NCI-H82 treated with DMSO at 0.1 percent for 48 hours (cell line): ENCODE data around the gene SH2D4B.
"Not testable (repeated sequence)": the region's sequence is repeated elsewhere in the genome, so short reads cannot be mapped to it uniquely, and the experiment has no call there.

Source experiments
- DNase-seq: peaks from one replicate; lab custom pipeline; 2025; ENCODE audit not compliant: unreplicated experiment; lab: John Stamatoyannopoulos, UW

The SH2D4B gene

DNA sequence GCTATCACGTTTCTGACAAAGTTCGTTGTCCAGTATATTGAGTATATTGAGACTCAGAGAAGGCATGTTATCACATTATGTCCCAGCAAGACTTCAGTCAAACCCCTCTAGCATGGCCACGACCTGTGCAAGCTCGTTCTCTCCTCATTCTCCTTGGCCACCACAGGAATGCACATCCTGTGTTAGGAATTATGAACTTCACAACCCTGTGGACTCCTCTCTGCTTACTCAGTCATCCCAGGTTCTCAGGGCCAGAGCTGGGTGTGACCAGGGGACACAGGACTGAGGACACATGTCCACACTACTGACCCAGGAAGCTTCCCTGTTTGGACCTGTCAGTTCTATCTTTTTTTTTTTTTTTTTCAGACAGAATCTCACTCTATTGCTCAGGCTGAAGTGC lies 4.4 kb downstream of the SH2D4B start:
- DNase-seq, result no peak

DNA sequence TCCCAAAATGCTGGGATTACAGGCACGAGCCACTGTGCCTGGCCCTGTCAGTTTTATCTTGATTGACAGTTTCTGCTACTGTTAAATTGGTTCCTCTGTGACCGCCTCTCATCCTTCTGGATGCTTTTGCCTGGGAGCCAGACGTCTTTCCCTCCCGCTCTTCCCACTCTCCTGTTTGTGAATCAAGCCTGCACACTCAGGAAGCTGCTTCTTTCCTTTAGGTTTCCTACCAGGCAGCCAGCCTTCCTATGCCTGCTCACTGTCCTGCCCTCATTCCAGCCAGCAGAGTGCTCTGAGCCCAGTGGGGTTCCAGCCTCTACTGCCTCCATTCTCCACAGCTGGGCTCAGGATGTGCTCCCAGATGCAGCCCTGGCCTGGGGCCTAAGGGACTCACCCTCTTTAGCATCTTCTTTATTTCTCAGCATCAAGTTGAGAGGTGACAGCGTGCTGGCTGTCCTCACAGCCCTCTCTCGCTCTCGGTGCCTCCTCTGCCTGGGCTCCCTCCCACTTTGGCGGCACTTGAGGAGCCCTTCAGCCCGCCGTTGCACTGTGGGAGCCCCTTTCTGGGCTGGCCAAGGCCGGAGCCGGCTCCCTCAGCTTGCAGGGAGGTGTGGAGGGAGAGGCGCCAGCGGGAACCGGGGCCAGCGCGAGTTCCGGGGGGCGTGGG lies 5.1 kb downstream of the SH2D4B start:
- DNase-seq, result no peak

GRCh38 chr10:80543319-80543672 lies 5.6 kb downstream of the SH2D4B start:
- not testable (repeated sequence) for DNase-seq

GRCh38 chr10:80544316-80544953 lies 6.7 kb downstream of the SH2D4B start:
- no peak for DNase-seq

DNA sequence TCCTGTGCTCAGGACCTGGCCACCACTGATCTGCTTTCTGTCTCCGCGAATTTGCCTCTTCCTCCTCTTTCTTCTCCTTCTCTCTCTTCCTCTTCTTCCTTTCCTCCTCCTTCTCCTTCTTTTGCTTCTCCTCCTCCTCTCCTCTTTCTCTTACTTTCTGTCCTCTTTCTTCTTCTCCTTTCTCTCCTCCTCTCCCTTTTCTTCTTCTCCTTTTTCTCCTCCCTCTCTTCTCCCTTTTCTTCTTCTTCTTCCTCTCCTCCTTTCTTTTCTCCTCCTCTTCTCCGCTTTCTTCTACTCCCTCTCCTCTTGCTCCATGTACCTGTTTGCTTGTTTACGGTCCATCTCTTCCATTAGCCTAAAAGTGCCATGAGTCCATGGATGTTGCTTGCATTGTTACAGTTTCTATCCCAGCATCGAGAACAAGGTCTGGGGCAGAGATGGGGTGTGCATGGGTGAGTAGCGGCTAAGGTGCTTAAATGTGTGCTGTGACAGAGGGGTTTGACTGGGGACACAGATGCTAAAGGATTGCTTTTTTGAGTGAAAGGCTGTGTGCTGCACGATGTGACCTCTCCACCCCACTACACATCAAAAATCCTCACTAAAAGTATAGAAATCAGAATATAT lies 7.7 kb downstream of the SH2D4B start:
- DNase-seq, result no peak

- DNase-seq, result no peak
Measured at GRCh38 chr10:80552151-80552646, 14.5 kb downstream of the SH2D4B start.

DNA sequence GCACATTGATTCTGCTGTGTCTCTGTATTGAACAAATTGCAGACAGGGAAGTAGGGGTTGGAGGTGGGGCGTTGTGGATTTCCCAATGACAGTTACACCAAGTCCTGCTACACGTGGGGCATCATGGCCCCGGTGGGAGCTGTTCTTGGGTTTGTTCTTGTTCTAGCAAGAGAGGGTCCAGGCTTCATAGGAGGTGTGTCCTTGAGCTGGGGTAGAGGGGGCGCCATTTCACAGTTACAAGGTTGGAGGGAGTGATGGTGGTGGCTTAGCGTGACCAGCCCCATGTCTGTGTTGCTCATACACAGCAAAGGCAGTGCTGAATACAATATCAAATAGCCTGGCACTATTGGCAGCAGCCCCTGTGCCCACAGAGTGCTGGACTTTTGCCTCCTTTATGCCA lies 15.7 kb downstream of the SH2D4B start:
- no peak for DNase-seq

DNA sequence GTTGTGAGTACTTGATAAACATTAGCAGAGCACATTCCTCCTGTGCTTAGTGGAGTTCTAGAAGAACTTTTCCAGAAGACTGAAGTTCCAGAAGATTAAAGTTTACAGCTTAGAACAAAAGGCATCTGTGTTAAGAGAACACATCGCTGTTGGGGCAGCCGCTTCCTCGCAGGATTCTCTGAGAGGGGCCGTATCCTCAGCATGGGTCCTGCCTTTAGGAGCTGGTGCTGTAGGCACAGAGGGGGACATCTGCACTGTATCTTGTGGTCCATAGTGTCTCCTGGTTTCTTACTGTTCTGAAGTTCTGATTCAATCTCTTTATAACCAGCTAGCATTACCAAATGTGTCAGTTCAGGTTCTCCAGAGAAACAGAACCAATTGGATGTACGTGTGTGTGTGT lies 16.3 kb downstream of the SH2D4B start:
- DNase-seq, result no peak

GRCh38 chr10:80555415-80555814 lies 17.7 kb downstream of the SH2D4B start:
- DNase-seq, result no peak

DNA sequence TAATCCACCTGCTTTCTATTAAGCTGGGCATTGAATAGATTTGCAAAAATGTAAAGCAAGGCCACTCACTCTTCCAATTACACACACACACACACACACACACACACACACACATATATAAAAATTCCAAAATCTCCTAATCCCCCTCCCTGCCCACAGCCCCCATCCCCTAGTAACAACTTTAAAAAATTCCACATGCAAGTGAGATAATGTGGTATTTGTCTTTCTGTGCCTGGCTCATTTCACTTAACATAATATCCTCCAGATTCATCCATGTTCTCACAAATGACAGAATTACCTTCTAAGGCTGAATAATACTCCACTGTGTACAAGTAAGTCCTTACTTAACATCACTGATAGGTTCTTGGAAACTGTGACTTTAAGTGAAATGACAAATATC lies 24.2 kb downstream of the SH2D4B start:
- no peak for DNase-seq

DNA sequence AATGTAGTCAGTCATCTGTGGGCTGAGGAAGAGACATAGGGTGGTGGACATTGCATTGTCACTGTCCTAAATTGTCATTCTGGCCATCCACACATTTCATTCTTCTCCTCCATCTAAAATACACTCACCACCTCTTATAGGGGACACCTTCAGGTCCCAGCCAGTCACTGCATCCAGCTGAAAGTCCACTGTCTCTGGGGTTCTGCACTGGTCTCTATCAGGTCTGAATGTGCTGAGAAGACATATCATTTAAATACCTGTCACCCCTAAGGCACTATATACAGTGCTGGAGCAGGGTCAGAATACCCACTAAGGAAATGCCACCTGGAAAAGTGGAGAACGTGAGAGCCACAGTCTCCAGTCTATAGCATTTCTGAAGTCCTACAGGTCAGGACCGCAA lies 29.6 kb downstream of the SH2D4B start:
- DNase-seq, result no peak

DNA sequence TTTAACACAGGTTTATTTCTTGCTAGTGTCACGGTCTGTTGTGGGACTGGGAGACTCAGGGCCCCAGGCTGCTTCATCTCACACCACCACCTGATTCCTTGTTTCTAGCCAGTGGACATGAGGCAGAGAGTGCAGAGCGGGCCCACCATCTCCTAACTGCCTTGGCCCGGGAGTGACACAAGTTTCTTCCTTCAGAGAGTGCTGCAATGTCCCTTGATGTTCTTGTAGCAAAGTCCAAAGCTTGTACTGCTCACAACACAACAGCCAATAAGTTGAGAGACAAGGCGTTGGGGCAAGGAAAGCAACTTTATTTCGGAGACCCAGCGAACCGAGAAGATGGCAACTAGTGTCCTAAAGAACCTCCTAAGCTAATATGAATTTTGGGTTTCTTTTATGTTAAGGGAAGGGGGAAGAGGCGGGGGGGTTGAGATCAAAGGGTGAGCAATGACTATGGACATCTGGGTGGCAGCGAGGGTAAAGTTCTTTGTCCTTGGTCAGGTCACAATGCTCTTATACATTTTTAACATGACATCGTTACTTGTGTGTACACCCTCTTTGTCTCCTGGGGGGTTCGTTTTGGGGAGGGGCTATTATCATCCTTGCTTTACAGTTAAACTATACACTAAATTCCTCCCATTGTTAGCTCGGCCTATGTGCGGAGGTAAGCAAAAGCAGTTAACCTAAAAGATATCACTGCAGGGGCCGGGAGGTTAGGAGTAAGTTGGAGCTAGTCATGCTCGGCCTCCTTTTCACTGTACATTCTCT lies 31.6 kb downstream of the SH2D4B start:
- no peak for DNase-seq

GRCh38 chr10:80571352-80571751 lies 33.6 kb downstream of the SH2D4B start:
- DNase-seq, result no peak

DNA sequence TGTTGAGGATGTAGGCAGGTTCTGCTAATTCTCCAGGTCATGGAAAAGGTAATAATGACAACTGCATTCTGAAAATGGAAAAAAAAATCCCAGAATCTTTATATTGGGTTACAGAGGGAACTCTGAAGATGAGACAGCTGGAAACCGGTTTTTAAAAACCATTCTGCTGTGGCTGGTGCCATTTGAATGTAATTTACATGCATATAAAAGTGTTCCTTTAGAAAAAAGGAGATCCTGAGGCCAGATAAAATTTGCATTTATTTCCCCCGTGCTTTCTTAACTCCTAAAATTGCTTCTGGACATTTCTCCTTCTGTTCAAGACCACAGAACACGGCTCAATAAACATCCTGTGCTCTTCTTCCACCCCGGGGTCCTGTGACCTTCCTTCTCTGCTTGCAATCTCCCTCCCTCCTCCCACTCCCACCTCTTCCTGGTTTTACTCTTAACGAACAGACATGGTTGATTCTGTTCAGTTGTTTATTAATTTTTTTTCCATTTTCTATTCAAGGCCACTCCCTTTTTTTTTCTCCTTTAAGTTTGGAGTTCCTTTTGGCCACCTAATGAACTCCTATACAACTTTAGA lies 41.6 kb downstream of the SH2D4B start:
- DNase-seq, result no peak

DNA sequence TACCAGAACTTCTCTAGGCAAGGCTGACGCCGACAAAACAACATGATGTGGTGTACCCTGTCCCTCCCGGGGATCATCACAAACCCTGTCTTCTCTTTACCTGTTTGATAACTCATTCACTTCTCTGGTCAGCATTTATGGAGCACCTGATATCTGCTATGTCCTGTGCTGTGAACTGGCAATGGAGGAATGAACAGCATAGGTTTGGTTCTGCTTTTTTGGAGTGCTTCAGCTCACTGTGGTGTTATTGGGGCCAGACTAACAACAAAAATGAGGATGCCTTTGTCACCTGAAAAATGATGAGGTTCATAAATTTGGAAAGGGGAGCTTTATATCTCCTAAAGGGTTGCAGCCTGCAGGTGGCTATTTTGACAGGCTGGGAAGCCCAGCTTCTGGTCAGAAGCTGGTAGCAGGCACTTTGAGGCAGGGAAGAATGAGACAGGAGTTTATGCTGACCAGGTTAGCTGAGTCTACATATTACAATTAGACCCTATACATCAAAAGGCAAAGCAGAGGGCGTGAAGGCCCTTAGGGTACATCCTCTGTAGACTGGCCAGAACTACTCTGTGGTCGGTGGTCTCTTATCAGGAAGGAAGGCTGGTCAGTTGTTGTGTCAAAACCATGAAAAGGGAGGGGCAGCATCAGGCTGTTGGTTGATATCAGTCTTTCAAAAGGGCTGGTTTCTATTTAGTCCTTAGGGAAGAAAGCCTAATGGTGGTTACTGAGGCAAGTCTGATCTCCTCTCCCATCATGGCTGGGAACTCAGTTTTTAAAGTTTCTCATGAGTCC lies 42.3 kb downstream of the SH2D4B start:
- DNase-seq, result no peak

DNA sequence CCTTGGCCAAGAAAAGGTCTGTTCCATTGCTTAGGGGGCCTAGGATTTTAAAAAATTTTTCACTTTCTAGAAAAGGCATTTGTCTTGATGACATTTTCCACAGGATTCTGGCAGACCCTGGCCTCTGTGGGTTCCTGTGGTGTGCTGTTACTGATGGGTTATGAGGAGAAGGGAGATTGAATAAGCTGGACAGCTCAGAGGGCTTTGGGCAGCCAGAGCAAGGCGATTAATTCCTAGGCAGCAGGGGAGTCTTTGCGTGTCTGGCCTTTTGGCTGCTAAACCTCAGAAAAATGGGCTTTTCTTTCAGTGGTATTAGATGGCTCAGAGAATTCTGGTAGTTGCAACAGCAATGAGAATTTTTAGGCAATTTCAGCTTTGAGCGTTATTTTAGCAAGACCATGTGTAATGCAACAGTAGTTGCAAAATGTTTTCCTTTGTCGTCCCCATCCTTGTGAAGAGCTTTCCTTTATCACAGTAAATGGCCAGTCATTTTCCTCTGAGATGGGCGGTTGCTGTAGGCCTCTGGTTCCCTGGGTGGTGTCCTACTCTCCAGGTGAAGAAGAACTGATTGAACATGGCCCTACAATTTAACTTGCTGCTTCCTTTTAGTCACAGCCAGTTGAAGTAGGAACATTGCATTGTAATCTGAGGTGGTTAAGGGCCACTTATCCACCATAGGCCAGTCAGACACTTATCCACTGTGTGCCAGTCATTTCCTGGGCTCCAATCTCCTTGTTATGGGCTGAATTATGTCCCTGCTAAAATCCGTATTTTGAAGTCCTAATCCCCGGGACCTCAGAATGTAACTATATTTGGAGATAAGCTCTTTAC lies 43.2 kb downstream of the SH2D4B start:
- DNase-seq, result peak; percentile 63

- no peak for DNase-seq
Measured at GRCh38 chr10:80581469-80581835, 43.8 kb downstream of the SH2D4B start.

GRCh38 chr10:80582286-80582960 lies 44.7 kb downstream of the SH2D4B start:
- no peak for DNase-seq

DNA sequence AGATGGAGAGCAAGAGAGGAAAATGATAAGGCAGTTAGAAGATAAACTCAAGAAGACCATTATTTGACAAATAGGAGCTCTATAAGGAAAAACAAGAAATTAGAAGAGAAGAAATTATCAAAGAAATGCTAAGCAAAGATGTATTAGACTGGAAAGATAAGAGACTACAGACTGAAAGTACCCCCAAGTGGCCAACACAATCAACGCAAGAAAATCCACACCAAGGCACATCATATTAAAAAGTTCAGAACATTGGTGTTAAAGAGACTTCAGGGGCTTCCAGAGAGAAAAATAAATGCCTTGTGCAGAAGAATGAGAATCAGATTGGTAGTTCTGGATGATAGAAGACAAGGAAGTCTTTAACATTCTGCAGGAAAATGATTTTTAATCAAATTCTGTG lies 46.0 kb downstream of the SH2D4B start:
- no peak for DNase-seq
